Measurements from ENCODE around the gene POU2AF1.

POU2AF1 gene, protein sequence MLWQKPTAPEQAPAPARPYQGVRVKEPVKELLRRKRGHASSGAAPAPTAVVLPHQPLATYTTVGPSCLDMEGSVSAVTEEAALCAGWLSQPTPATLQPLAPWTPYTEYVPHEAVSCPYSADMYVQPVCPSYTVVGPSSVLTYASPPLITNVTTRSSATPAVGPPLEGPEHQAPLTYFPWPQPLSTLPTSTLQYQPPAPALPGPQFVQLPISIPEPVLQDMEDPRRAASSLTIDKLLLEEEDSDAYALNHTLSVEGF

DNA sequence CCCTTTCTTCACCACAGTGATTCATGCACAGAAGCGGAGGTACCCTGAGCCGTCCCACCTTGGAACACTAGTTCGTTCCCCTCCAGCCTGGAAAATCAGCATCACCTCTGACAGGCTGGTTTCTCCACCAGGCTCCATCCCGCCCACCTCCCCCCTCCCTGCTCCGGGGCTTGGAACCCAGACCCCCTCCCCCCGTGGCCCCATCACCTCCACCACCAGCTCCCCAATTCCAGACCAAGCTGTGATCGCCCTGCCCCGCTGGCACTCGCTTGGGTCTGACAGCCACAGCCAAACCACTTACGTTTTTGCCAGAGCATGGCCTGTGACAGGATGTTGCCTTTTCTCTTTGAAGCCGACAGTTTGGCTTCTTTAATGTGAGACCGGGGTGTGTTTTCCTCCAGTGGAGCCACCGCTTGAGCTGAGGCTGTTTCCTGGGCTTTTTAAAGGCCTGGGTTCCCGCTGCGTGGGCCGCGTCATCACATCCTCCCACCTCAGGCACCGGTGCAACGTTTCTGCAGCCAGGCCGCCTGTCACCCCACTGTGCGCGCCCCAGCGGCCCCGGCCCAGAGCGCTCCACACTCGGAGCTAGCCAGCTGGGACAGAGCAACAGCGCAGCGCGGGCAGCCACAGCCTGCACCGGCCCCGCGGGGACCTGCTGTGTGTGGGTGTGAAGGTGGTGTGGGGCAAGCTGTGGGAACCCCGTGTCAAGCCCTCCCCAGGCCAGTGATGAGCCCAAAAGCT lies at the start of gene POU2AF1:
POU2AF1 (minus strand) TSS at position 415 of the 741 bp plus-strand sequence; CDS start at position 317, 98 bp downstream.
- peak; percentile 5 for DNase-seq (ENCODE audit: low read depth)

DNA sequence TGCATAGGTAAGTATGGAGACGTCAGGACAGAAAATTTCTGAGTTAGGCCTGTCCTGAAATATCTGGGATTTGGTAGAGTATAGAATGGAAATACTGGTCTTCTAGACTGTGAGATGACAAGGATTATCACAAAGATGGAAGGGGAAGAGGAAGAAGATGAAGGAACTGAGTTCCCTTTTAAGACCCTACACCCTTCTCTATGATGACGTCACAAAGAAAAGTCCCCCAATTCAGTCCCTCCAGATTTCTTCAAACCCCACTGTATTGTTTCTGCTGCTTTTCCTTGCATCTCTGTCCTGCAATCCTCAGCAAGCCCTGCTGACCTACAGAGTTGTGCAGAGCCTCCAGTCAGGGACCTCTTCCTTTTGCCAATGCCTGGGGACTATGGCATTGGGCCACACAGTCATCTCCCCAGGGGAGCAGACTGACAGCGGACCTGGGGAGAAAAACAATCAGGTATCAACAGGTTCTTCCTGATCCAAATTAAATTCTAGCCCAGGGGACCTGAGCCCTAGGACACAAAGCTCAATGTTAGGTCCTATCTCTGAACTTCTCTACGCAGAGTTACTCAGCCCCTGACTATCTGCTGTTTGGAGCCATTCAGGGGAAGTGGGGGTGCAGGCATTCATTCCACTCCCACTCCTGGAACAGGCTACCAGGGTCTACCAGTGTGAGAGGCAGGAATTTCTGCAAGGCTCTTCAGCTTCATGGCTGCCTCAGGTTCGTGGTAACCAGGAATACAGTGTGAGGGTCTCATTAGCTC lies 49.2 kb upstream of the POU2AF1 start:
- no peak for DNase-seq (ENCODE audit: low read depth)

DNA sequence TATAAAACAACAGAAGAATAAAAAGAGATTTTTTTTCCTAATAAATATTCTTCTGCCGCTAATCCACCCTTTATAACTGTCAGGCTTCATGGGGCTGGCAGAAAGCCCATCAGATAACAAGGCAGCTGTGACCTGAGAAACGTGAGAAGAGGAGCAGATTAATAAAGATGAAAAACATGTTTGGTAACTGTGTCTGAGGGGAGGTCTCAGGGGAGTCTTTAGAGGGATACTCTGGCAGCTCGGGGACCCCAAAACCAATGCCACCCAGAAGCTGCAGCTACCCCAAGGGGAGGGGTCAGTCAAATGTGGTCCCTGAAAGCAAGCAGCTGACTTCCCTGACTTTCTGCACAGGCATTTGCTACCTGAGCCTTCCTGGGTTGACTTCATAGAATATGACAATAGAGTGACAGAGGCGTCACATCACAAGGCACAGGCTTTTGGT lies 48.4 kb upstream of the POU2AF1 start:
- no peak for DNase-seq (ENCODE audit: low read depth)

DNA sequence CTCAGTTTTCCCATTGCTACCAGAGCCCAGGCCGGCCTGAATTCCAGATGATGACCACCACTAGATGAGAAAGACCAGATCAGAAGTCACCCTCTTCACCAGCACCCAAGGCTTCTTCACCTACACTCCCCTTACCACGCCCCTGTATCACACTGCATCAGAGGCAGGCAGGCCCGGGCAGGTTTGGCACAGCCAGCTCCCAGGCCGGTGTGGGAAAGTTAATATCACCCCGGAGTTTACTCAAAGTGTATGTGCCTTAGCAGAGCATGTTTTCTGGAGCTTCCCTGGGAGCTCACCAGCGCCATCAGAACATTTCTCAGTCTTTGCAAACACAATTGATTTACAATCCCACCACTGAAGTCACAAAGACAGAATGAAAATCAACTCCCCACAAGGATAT lies 47.5 kb upstream of the POU2AF1 start:
- no peak for DNase-seq (ENCODE audit: low read depth)

DNA sequence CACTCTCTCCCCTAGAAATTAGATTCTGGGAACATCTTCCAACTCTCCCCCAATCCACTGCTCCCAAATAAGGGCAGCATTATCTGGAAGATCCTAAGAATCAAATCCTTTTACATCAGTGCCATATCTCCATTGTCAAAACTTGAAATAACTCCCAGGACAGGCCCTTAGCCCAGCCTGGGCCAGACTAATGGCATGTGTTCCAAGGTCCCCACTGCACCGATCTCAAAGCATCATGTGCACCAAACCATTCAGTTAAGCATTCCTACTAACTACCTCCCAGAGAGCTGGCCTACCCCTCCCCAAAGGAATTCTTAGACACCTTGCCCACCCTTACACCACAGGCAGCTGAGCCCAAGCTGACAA lies 44.2 kb upstream of the POU2AF1 start:
- no peak for DNase-seq (ENCODE audit: low read depth)

DNA sequence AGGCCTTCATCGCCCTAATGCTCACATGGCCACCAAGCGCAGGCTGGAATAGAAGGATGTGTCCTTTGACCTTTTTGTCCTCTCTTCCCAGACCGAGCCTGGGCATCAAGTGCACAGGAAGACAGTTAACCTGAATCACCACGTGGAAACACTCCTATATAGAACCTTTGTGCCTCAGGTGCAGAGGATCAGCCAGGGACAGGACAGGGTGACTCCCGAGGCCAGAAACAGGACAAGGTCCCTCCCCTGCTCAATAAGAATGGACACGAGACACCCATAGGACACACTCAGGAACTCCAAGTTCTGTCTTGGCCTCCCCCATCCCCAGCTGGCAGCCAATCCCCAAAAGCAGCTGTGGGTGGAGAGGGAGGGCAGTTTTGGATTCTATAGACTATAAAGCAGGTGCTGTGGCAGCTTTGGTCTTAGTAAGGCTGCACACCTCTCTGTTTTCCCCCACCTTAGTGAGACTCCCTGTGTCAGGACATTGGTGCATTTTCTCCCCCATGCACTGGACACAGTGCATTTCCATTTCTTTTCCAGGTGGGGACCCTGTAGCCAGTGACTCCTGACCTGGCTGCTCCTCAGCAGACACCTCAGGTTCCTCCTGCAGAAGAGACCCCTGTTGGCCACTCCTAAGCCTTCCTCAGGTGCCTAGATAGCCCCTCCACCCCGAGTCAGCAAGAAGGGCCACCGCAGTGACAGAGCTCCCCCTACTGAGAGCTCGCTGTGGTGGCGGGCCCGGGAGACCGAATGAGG lies 43.6 kb upstream of the POU2AF1 start:
- no peak for DNase-seq (ENCODE audit: low read depth)

DNA sequence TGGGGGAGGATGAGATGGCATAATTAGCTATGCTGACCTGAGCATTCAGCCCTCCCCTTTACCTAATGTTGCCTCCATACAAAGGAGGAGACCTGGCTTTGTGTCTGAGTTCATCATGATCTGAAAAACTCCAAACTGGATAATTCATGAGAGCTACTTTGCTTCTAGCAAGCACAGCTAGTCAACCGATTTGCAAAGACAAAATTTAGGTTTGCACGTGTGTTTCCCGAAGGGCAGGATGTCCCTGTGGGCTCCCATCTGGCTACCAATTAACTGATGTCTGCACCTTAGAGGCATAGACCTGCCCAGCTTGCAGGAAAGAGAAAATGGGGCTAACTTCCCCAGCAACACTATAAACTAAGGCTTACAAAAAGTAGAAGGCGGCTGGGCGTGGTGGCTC lies 42.2 kb upstream of the POU2AF1 start:
- no peak for DNase-seq (ENCODE audit: low read depth)

DNA sequence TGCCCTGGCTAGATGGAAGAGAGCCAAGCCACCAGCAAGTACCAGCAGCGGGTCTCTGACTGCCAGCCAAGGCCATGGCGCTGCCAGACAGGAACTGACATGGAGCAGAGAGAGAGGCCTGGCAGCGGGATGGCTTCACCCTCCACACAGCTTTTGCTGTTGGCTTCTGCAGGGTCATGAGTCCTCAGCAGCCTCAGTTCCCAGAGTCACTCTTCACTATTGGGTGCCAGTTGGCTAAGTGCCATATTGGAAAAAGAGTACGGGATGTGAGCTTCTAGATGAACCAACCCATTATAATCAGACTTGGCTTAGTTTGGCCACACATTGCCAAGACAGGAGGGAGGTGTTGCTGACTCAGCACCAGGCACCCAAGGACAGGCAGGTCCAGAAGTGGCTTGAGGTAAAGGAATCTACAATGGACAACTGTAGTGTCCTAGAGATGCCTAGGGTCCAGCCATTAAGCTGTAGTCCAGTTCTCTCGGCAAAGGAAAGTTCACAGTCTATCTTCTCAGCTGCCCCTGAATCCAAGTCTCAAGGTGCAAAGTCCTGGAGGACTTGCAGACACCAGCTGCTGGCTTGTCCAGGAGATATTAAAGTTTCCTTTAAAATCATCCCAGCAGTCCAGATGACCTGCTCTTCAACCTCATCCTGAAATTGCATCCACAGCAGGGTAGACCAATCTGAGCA lies 40.7 kb upstream of the POU2AF1 start:
- no peak for DNase-seq (ENCODE audit: low read depth)

DNA sequence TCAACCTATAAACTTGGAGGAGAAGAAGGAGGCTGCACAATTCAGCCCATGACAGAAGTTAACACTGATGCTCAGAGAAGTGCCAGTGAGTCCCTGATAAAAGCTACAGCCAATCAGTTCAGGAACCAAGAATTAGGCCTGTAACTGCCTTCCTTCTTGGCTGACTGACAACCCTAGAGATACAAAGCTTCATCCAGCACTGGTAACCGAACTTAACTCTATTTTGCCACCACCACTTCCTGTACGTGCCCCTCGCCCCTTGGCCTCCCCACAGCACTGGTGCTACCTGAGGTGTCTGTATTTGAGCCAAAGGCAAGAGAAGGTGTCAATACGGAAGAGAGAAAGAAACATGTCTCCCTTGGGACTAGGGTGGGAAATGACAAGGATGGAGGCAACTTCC lies 40.1 kb upstream of the POU2AF1 start:
- no peak for DNase-seq (ENCODE audit: low read depth)

DNA sequence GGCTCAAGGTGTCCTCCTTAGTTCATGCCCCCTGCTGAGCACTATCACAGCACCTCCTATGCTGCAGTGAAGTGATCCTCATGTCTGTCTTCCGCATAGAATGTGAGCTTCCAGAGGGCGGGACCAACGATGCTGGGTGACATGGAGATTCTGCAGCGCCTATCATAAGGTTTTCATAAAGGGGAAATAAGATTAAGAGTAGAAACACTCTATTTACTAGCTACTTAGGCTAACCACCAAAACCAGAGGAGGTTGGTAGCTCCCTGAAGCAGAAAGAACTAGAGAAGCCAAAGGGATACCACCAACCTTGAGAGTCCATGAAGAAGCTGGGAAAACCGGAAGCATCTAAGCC lies 39.3 kb upstream of the POU2AF1 start:
- DNase-seq (ENCODE audit: low read depth), result no peak

DNA sequence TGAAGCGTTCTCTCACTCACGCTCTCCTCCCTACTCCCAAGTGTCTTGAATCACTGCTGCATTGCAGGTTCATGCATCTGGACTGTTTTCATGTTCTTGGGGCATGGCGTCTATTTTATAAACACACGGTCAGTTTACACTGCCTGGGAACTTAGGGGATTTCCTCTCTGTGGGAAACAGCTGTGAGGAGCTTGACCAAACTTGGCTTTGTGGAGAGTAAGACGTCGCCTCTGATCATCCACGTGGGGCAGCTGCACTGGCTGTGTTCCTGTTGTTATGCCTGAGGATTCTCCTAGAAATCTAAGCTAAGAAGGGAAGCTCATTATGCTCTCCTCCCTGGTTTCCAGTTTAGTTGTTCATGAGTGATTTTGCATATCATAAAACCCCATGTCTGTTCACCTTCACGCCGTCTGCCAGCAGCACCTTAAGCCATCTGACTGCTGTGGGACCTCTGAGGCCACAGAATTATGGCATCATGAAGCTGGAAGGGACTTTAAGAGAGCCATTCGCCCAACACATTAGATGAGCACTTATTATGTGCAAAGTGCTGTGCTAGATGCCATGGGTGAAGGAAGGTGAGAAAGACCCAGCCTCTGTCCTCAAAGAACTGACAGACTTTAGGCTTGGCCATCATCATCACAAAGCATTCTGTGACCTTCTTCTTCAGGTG lies 38.8 kb upstream of the POU2AF1 start:
- DNase-seq (ENCODE audit: low read depth), result peak; percentile 9

DNA sequence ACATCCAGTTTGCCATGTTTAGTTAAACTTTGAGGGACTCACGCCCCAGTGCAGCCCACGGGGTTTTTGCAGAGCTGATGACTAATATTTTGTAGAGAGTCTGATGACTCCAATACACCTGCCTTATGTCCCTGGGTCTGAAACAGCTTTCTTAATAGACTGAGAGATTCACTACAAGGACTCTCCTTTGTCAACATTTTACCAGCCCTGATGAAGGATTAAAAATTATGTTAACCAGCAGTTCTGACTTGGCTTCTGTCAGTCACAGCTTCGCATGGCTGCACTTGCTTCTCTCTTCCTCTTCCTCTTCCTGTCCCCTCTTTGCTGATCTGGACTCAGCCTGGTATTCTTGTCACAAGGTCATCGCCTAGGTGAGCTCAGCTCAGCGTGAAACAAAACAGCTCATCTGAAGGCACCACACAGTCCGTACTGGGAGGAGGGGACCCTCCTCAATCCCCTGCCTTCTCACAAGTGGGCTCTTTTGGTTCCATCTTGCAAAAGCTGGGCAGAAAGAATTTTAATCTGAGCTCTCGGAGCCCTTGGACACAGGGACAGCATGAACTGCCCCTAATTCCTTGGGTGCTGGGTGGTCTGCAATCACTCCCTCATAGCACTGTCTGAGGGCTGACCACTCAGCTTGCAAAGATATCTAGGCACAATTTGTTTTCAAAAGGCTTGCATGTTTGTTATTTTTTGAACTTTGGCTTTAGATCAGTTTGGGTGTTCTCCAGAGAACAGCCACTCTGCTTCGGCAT lies 38.1 kb upstream of the POU2AF1 start:
- no peak for DNase-seq (ENCODE audit: low read depth)

DNA sequence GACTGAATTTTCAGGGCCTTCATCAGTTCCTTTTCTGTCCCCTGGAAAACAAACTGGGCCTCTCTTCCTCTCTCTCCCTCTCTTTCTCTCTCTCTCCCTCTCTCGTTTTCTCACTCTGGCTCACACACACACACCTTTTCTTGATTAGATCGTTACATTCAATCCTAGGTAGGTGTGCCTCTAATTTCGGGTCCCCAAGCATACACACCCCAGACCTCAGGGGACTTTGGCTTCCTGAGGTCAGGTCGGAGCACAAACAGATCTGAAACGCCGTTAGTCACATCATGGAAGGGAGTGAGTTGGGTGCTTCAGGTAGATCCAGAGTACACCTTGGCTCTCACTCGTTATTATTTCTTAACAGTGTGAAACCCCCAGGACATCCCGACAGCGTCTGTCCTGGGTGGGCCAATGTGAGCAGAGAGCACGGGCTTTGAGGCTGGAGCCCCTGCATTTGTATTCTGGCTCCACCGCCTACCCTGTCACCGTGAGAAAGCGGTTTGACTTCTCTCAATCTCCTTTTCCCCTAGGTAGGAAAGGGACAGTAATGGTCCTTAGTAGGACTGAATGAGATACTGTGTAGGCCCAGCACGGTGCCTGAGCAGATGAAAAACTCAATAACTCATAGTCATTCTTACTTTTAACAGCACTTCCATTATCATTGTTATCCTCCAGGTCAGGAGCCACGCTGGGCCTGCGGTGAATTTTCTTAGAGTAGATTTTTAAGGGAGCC lies 37.3 kb upstream of the POU2AF1 start:
- DNase-seq (ENCODE audit: low read depth), result no peak

DNA sequence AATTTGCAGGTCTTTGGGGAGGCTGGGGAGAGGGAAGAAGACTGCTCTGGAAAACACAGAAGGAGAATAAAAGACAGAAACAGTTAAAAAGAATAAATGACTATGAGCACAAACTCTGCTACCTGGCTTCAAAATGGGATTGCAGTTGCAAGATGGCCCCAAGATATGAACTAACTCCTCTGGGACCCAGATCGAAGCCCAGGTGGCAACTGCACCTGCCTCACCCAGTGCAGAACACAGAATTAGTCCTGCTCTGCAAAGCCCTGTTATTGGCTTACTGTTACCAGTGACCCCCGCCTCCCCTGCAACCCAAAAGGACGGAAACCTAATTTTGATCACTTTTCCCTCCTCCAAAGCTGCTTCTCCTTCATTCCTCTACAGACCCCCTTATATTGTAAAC lies 35.9 kb upstream of the POU2AF1 start:
- no peak for DNase-seq (ENCODE audit: low read depth)

DNA sequence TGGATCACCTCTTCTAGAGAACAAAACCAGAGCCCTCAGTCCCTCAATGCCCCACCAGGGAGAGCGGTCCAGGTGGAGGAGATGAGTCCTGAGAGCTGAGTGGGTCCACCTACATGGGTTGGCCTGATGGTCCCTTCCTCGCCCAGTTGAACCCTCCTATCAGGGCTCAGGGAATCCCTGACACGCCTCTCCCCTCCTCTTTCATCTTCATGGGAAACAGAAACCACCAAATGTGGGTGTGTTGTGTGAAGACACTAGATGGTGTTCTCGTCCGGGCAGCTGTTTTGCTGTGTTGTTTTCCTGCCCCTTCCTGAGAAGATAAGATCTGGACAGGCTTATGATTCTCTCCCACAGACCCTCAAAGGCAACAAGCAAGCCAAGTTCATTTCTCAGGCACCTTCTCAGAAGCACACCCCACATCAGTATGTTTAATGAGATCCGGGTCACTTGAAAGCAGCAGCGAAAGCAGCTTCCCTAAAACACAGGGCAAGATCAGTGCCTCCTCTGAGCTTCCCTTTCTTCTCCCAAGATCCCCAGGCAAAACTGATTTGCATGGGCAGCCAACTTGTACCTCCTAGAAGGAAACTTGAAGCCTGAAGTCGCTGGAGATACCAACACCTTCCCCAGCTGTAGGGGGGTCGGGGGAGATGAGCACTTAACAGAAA lies 35.3 kb upstream of the POU2AF1 start:
- no peak for DNase-seq (ENCODE audit: low read depth)

DNA sequence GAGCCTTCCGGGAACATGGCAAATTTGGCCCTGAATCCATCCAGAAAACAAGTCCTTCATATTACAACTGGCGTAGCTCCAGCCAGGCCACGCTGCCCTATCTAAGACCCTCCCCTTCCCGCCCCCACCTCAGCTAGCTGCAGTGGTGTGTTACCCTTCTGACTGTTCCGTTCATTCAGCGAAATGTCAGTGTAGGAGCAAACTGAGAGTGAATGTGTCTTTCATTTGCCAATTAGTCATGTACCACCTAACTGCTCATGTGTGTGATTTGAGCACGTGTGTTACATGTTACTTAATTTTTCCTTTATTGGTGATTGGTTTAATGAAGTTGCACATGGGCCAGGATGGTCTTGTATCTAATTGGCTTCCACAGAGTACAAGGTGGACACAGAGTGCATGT lies 34.8 kb upstream of the POU2AF1 start:
- DNase-seq (ENCODE audit: low read depth), result no peak

DNA sequence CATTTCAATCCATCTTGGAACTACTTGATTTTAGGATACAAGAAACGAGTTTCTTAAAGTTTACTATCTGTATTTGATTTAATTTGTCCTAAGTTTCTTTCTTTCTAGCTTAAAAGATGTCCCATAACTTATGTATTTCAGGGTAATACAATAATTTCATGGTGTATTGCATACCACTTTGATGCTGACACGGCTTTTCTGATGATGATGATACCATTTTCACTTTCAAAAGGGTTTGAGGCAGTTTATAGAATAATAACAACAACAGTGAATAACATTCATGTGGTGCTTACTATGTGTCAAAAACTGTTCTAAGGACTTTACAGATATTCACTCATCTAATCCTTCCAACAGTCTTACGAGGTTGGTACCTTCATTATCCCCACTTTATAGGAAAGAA lies 33.2 kb upstream of the POU2AF1 start:
- no peak for DNase-seq (ENCODE audit: low read depth)

DNA sequence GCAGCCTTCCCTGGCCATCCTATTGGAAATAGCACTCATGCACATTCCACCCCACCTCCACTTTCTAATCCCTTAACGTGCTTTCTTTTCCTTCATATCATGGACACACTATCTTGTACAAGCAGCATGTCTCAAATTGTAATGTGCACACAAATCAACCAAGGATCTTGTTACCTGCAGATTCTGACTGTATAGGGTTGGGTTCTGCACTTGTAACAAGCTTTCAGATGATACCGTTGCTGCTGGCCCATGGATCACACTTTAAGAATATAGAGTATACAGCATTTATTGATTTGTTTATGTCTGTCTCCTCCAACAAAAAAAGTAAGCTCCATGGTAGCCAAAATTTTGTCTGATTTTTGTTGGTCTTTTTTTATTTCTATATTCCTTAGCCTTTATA lies 32.4 kb upstream of the POU2AF1 start:
- DNase-seq (ENCODE audit: low read depth), result no peak

DNA sequence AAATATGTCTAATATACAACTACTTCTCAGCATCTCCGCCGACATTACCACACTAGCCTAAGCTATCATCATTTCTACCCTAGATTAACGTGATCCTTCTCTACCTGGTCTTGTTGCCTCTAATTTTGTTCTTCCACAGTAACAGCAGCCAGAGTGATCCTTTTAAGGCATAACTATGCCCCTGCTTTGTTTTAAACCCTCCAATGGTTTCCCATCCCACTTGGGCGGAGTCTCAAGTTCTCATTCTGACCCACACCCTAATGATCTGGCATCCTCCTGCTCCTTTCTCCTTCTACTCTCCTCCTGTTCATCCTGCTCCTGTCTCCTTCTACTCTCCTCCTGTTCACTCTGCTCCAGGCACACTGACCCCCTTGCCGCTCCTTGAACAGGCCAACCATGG lies 31.9 kb upstream of the POU2AF1 start:
- DNase-seq (ENCODE audit: low read depth), result no peak

Data from GM04503 (cell line).